Endodermal cell (in vitro differentiated cells): ENCODE data around the gene MALAT1. TPM values are rescaled to one million over a fixed set of nuclear protein-coding genes. Genes with fewer than 3 reads are reported as not detected.

ENCODE experiments used
- DNase-seq: peaks from one replicate; pipeline ENCODE4 v3.0.0-alpha.2; 2017
- H3K27ac ChIP-seq: 2 replicates; pipeline ENCODE4 v1.5.1; 2013; ENCODE audit warnings: mild to moderate bottlenecking, low read depth, low read length, moderate library complexity
- H3K27me3 ChIP-seq: 2 replicates; pipeline ENCODE4 v1.6.1; 2013; ENCODE audit warnings: mild to moderate bottlenecking, low read length, moderate library complexity; ENCODE audit not compliant: insufficient read depth, control insufficient read depth, poor library complexity, severe bottlenecking
- H3K36me3 ChIP-seq: 2 replicates; pipeline ENCODE4 v1.7.0; 2013; ENCODE audit warnings: mild to moderate bottlenecking, low read length, moderate library complexity; ENCODE audit not compliant: control insufficient read depth, insufficient read depth
- H3K4me1 ChIP-seq: one replicate; pipeline ENCODE4 v1.7.0; 2013; ENCODE audit warnings: low read length; ENCODE audit not compliant: control insufficient read depth, insufficient read depth
- H3K4me3 ChIP-seq: 2 replicates; pipeline ENCODE4 v1.5.1; 2013; ENCODE audit warnings: mild to moderate bottlenecking, low read length, moderate library complexity
- H3K9ac ChIP-seq: 2 replicates; pipeline ENCODE4 v1.6.1; 2013; ENCODE audit warnings: mild to moderate bottlenecking, low read length, moderate library complexity; ENCODE audit not compliant: poor library complexity, severe bottlenecking; ENCODE audit errors: extremely low read depth
- H3K9me3 ChIP-seq: 2 replicates; pipeline ENCODE4 v1.6.1; 2013; ENCODE audit warnings: mild to moderate bottlenecking, low read length, moderate library complexity; ENCODE audit not compliant: control insufficient read depth
- H3K27ac Mint-ChIP-seq: 2 replicates; pipeline ENCODE4 v1.8.0; 2020; ENCODE audit warnings: mixed read lengths
- H3K27me3 Mint-ChIP-seq: 2 replicates; pipeline ENCODE4 v1.8.0; 2021; ENCODE audit warnings: mild to moderate bottlenecking, mixed read lengths; ENCODE audit not compliant: insufficient read depth
- H3K36me3 Mint-ChIP-seq: 2 replicates; pipeline ENCODE4 v1.8.0; 2020; ENCODE audit warnings: low read depth, mixed read lengths
- H3K4me1 Mint-ChIP-seq: 2 replicates; pipeline ENCODE4 v1.8.0; 2020; ENCODE audit warnings: mixed read lengths
- H3K4me3 Mint-ChIP-seq: 2 replicates; pipeline ENCODE4 v1.8.0; 2020; ENCODE audit warnings: mild to moderate bottlenecking, moderate library complexity, mixed read lengths
- H3K9me3 Mint-ChIP-seq: 2 replicates; pipeline ENCODE4 v1.8.0; 2020; ENCODE audit warnings: mild to moderate bottlenecking, mixed read lengths
- CTCF ChIP-seq: fragments of 200-600 bp; sonication (generic); conservative IDR thresholded peaks from 2 replicates; pipeline ENCODE4 v1.5.0; 2021; ENCODE audit warnings: antibody characterized with exemption, mild to moderate bottlenecking
- WGBS, 2 experiments: methylation state at CpG; one replicate each; pipeline versions ENCODE4 v1.1.5 to v1.1.7; 2013; ENCODE audit warnings: missing lambda C conversion rate in 2 of 2, mixed read lengths in 1 of 2; ENCODE audit not compliant: insufficient coverage in 1 of 2, insufficient read length in 1 of 2; 5-methylcytosine and 5-hydroxymethylcytosine counted together
- total RNA-seq, 2 donors: library from RNA; stranded (reverse); fragmentation: NEBNext Ultra II Directional in 1 of 2; extraction: Animal tissue kit (Norgen Biotek cat#: 25700) in 1 of 2; gene quantifications; 2 replicates in 1 of 2; 3 replicates in 1 of 2; pipeline ENCODE4 v1.2.1, GENCODE V29; 2021

The MALAT1 gene
- total RNA-seq, 2 donors from 2014 or later = 5,233 to 6,894 TPM

- H3K9me3 Mint-ChIP-seq = no peaks in the 10 kb centered on the region
- DNase-seq = no peak
- no peak overlapping the region for H3K27ac Mint-ChIP-seq
- Histone ChIP-seq H3K27ac (no peak overlapping the region), H3K27me3 (no peaks in the 10 kb centered on the region), H3K4me3 (no peak overlapping the region), H3K9ac (no peak overlapping the region), H3K36me3 (peaks cover 56% of the 10 kb centered on the region), H3K9me3 (no peaks in the 10 kb centered on the region), H3K4me1 (peaks cover 2% of the 10 kb centered on the region)
- peaks cover 11% of the 10 kb centered on the region for H3K4me1 Mint-ChIP-seq
- H3K4me3 Mint-ChIP-seq = no peak overlapping the region
- H3K27me3 Mint-ChIP-seq = peaks cover 4% of the 10 kb centered on the region
- peaks cover 42% of the 10 kb centered on the region for H3K36me3 Mint-ChIP-seq
- 89 to 95% methylated on average over 3 to 12 of the region's 12 CpGs for WGBS, 2 experiments
- TF ChIP-seq CTCF = no peak
These were observed 30.0 kb downstream of the MALAT1 start for GRCh38 chr11:65528819-65529350.

GRCh38 chr11:65529475-65530156 is 30.8 kb downstream of the MALAT1 start:
- Mint-ChIP-seq H3K4me3 (no peak overlapping the region), H3K27me3 (no peaks in the 10 kb centered on the region), H3K4me1 (peaks cover 5% of the 10 kb centered on the region), H3K27ac (peak overlapping the region; percentile 10), H3K36me3 (peaks cover 44% of the 10 kb centered on the region), H3K9me3 (no peaks in the 10 kb centered on the region)
- H3K9me3 ChIP-seq = no peaks in the 10 kb centered on the region
- H3K4me1 ChIP-seq = no peaks in the 10 kb centered on the region
- TF ChIP-seq CTCF = no peak
- DNase-seq = no peak
- H3K9ac ChIP-seq = no peak overlapping the region
- H3K27me3 ChIP-seq = no peaks in the 10 kb centered on the region
- peaks cover 56% of the 10 kb centered on the region for H3K36me3 ChIP-seq
- H3K27ac ChIP-seq = no peak overlapping the region
- WGBS, 2 experiments = 92% methylated on average over 6 to 10 of the region's 10 CpGs
- no peak overlapping the region for H3K4me3 ChIP-seq

DNA sequence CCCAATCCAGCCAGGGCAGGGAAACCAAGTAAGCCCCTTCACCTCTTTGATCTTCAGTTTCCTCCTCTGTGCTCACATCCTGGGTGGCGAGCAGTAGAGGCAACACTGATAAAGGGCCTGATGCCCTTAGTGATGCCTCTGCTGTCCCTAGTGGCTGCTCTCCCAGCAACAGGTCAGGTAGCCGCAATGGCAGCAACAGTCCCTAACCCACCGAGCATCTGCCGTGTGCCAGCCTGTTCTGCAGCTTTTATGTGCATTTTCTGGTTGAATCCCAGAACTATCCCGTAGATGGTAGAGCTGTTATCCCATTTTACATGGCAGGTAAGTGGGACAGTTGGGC is 31.3 kb downstream of the MALAT1 start:
- peak; percentile 74 for TF ChIP-seq CTCF
- H3K9me3 Mint-ChIP-seq = no peaks in the 10 kb centered on the region
- no peaks in the 10 kb centered on the region for H3K27me3 Mint-ChIP-seq
- Histone ChIP-seq H3K4me3 (no peak overlapping the region), H3K27ac (no peak overlapping the region), H3K27me3 (no peaks in the 10 kb centered on the region), H3K9ac (no peak overlapping the region), H3K36me3 (peaks cover 59% of the 10 kb centered on the region), H3K9me3 (no peaks in the 10 kb centered on the region), H3K4me1 (no peaks in the 10 kb centered on the region)
- peaks cover 50% of the 10 kb centered on the region for H3K36me3 Mint-ChIP-seq
- peak overlapping the region; percentile 10 for H3K27ac Mint-ChIP-seq
- peaks cover 5% of the 10 kb centered on the region for H3K4me1 Mint-ChIP-seq
- H3K4me3 Mint-ChIP-seq = no peak overlapping the region
- WGBS, 2 experiments = 90 to 96% methylated on average over 5 of the region's 5 CpGs
- peak; percentile 77 for DNase-seq
